Activated CD4-positive, CD25-positive, alpha-beta regulatory T cell treated with anti-CD3 and anti-CD28 coated beads, Interleukin-2, amount 50 U/mL, for 16 hours (primary cell): Measurements from ENCODE around the gene FAM83D.

Experiments
- DNase-seq: peaks from one replicate; pipeline ENCODE4 v3.0.0-alpha.2; 2020; ENCODE audit warnings: low read depth, low spot score

Gene FAM83D

GRCh38 chr20:38894091-38894847 is 31.9 kb upstream of the FAM83D start:
- DNase-seq = no peak

- DNase-seq = no peak
These were observed 30.9 kb upstream of the FAM83D start for GRCh38 chr20:38895098-38895949.

- no peak for DNase-seq
These were observed 30.1 kb upstream of the FAM83D start for GRCh38 chr20:38896009-38896594.

- DNase-seq = no peak
These were observed 28.9 kb upstream of the FAM83D start for GRCh38 chr20:38897267-38897666.

- no peak for DNase-seq
These were observed 25.6 kb upstream of the FAM83D start for GRCh38 chr20:38900606-38901005.

- no peak for DNase-seq
These were observed 23.6 kb upstream of the FAM83D start for GRCh38 chr20:38902601-38903000.

- no peak for DNase-seq
These were observed 22.9 kb upstream of the FAM83D start for GRCh38 chr20:38903335-38903734.

GRCh38 chr20:38905375-38905774 is 20.8 kb upstream of the FAM83D start:
- no peak for DNase-seq

GRCh38 chr20:38907918-38908677 is 18.1 kb upstream of the FAM83D start:
- no peak for DNase-seq

GRCh38 chr20:38915355-38915754 is 10.9 kb upstream of the FAM83D start:
- no peak for DNase-seq

GRCh38 chr20:38917657-38918056 is 8.6 kb upstream of the FAM83D start:
- DNase-seq = no peak

GRCh38 chr20:38918172-38918571 is 8.0 kb upstream of the FAM83D start:
- no peak for DNase-seq

GRCh38 chr20:38919683-38920082 is 6.5 kb upstream of the FAM83D start:
- no peak for DNase-seq

- DNase-seq = no peak
These were observed 5.8 kb upstream of the FAM83D start for GRCh38 chr20:38920411-38920810.

- DNase-seq = no peak
These were observed 5.4 kb upstream of the FAM83D start for GRCh38 chr20:38920851-38921250.

GRCh38 chr20:38924718-38925117 is 1.5 kb upstream of the FAM83D start:
- no peak for DNase-seq

GRCh38 chr20:38926934-38927616 is 858 bp downstream of the FAM83D start:
- DNase-seq = no peak

GRCh38 chr20:38927902-38928578 is 1.8 kb downstream of the FAM83D start:
- no peak for DNase-seq

GRCh38 chr20:38930242-38930569 is 4.0 kb downstream of the FAM83D start:
- no peak for DNase-seq

GRCh38 chr20:38931984-38932383 is 5.8 kb downstream of the FAM83D start:
- no peak for DNase-seq
